ENCODE measurements around the gene PEX12. TPM values are rescaled to one million over a fixed set of nuclear protein-coding genes. Genes with fewer than 3 reads are reported as not detected.

The PEX12 gene
- total RNA-seq, 4 donors from 2014 or later: 4.0 to 6.5 (median 5.9) TPM

DNA sequence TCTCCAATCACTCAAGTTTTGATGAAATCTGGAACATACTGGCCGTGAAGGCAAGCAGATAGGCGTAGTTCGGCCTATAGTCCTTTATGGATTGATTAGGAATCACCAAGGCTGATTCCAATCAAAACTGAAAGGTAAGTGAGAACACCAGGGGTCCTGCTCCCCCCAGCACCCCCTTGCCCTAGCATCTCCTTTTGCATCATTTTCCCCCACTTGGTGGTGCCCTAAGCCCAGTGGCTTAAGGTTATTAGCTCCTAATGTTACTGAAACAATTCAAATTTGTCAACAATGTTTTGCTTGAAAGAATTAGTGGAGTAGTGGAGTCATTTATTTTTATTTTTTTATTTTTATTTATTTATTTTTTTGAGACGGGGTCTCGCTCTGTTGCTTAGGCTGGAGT lies 22.7 kb downstream of the PEX12 start:
- no peak for TF ChIP-seq CTCF (IDR thresholded peaks at IDR 0.05; ENCODE audit: low read depth)

- no peak for TF ChIP-seq CTCF (IDR thresholded peaks at IDR 0.05; ENCODE audit: low read depth)
These were observed 23.7 kb downstream of the PEX12 start for GRCh38 chr17:35554668-35555067.

DNA sequence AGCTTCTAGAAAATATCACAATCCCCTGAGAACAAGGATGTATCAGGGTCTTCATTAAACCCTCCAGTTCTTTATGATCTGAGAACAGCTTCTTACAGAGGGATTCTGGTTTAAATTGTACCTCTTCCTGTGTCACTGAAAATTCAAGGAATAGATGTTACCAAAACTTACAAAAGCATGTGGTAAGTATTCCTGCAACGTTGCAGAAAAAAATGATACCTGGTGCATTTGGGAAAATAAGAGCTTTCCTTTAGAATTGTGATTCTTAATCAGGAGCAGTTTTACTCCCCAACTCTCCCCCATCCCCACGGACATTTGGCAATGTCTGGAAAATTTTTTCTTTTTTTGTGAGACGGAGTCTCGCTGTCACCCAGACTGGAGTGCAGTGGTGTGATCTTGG lies 25.1 kb downstream of the PEX12 start:
- TF ChIP-seq CTCF (IDR thresholded peaks at IDR 0.05; ENCODE audit: low read depth): no peak

- TF ChIP-seq CTCF (IDR thresholded peaks at IDR 0.05; ENCODE audit: low read depth): no peak
These were observed 29.4 kb downstream of the PEX12 start for GRCh38 chr17:35548978-35549377.

DNA sequence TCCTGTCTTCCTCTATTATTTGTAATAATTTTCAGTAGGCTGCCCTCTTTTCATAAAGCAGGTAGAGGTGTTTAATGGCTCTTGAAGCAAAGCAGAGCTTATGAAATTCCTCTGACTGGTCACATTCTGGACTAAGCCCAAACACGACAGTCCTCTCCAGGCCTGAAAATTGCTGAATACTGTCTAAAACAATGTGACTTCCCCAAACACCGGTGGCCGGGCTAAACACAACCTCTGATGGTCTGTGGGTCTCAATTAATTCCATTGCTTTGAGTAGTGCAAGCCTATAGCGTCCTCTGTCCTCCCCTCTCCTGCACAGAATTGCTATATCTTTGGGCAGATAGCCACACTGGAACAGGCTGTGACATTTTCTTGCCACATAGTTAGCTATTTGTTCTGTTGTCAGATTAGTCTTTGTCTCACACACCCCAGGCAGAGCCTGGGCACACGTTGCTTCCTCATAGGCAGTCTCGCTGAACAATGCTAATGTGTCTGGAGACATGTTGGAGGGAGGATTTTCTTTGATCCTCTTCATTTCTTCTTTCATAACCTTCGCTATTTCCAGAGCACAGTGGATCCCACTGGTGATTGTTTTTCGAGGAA lies 30.1 kb downstream of the PEX12 start:
- no peak for TF ChIP-seq CTCF (IDR thresholded peaks at IDR 0.05; ENCODE audit: low read depth)

- TF ChIP-seq CTCF (IDR thresholded peaks at IDR 0.05; ENCODE audit: low read depth): no peak
These were observed 31.9 kb downstream of the PEX12 start for GRCh38 chr17:35546487-35546886.

GRCh38 chr17:35545150-35545549 lies 33.2 kb downstream of the PEX12 start:
- no peak for TF ChIP-seq CTCF (IDR thresholded peaks at IDR 0.05; ENCODE audit: low read depth)

All from subcutaneous adipose tissue (tissue), 4 donors.